ENCODE results near the gene NCSTN.
A peak's percentile ranks its signal among the peaks of the same experiment; 100 is the strongest.

NCSTN gene
- long read RNA-seq, donor 1, transcript NCSTN-201 (17 exons, 2,936 nt): major isoform, 13 of 56 reads
- long read RNA-seq, donor 1, partial matches to known transcripts: 38 of 56 reads
- long read RNA-seq, donor 1, other reads (novel, unspliced or antisense): 0 of 56 reads
- long read RNA-seq, donor 2, transcript NCSTN-212 (2 exons, 856 nt): minor isoform, 7 of 33 reads
- long read RNA-seq, donor 2, transcript NCSTN-201 (17 exons, 2,936 nt): major isoform, 12 of 33 reads
- long read RNA-seq, donor 2, partial matches to known transcripts: 13 of 33 reads
- long read RNA-seq, donor 2, other reads (novel, unspliced or antisense): 0 of 33 reads
- long read RNA-seq, donor 3, transcript NCSTN-201 (17 exons, 2,936 nt): minor isoform, 7 of 16 reads
- long read RNA-seq, donor 3, transcript NCSTN-212 (2 exons, 856 nt): major isoform, 9 of 16 reads
- long read RNA-seq, donor 3, partial matches to known transcripts: 0 of 16 reads
- long read RNA-seq, donor 3, other reads (novel, unspliced or antisense): 0 of 16 reads
- long read RNA-seq, donor 4, transcript NCSTN-201 (17 exons, 2,936 nt): major isoform, 17 of 63 reads
- long read RNA-seq, donor 4, partial matches to known transcripts: 42 of 63 reads
- long read RNA-seq, donor 4, other reads (novel, unspliced or antisense): 0 of 63 reads
- long read RNA-seq, donor 5, transcript NCSTN-201 (17 exons, 2,936 nt): major isoform, 23 of 57 reads
- long read RNA-seq, donor 5, partial matches to known transcripts: 32 of 57 reads
- long read RNA-seq, donor 5, other reads (novel, unspliced or antisense): 0 of 57 reads
- long read RNA-seq, donor 6, transcript NCSTN-201 (17 exons, 2,936 nt): major isoform, 10 of 86 reads
- long read RNA-seq, donor 6, partial matches to known transcripts: 72 of 86 reads
- long read RNA-seq, donor 6, other reads (novel, unspliced or antisense): 0 of 86 reads
- long read RNA-seq, donor 7, transcript NCSTN-201 (17 exons, 2,936 nt): major isoform, 22 of 126 reads
- long read RNA-seq, donor 7, transcript NCSTN-212 (2 exons, 856 nt): minor isoform, 11 of 126 reads
- long read RNA-seq, donor 7, partial matches to known transcripts: 93 of 126 reads
- long read RNA-seq, donor 7, other reads (novel, unspliced or antisense): 0 of 126 reads
- long read RNA-seq, donor 8, transcript NCSTN-201 (17 exons, 2,936 nt): major isoform, 25 of 79 reads
- long read RNA-seq, donor 8, partial matches to known transcripts: 48 of 79 reads
- long read RNA-seq, donor 8, other reads (novel, unspliced or antisense): 0 of 79 reads

DNA sequence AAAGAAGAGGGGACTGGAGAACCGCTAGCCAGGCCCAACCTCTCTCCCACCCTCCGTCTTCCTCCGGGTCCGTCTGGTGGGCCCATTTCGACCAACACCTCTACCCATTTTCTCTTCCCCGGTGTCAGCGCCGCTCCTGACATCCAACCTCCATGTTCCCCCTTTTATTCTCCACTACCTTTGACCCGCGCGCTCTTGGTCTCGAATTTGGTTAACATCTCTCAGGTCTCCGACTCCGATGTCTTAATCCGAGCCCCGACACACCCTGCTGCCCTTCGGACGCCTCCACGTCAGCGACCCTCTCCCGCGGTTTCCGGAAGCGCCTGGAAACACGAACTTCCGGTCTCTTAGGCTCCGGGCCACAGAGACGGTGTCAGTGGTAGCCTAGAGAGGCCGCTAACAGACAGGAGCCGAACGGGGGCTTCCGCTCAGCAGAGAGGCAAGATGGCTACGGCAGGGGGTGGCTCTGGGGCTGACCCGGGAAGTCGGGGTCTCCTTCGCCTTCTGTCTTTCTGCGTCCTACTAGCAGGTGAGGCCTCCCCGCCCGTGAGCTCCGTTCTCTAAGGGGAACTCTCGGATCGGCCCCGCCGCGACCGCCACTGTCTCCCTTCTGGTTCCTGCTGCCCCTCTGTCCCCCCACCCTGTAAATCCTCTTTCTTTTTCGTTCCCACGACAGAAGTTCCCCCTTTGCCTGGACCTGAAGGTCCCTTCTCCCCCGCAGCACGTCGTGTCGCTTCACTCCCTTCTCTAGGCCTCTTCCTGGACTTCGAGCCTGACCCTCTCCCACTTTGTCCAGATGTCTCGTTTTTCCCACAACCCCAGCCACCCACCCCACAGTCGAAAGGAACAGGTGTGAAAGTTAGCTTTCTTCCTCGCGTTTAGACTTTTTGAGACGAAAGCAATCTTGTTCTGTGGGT, at the start of gene NCSTN, which contains the start of gene COPA:
NCSTN (plus strand) TSS at position 431 of the 917 bp plus-strand sequence; CDS start at position 445, 14 bp downstream.
COPA (minus strand) TSS at position 298 of the 917 bp plus-strand sequence; CDS start at position 218, 80 bp downstream.
- DNase-seq: peak; percentile 85

DNA sequence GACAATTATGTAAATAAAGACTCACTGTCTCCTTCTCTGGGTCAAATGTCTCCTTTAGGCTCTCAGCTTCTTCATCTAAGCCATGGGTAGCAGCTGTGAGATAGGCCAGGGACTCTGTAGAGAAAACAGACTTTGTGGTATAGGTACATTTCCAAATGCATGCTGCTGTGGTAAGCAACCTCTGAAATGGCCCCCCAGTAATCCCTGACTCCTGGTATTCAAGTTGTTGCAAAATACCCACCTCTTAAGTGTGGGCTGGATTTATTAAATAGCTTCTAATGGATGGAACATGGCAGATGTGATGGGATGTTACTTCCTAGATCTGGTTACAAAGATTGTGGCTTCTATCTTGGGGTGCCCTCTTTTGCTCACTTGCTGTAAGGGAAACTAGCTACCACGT, 47.1 kb upstream of the NCSTN start:
- no peak for DNase-seq

DNA sequence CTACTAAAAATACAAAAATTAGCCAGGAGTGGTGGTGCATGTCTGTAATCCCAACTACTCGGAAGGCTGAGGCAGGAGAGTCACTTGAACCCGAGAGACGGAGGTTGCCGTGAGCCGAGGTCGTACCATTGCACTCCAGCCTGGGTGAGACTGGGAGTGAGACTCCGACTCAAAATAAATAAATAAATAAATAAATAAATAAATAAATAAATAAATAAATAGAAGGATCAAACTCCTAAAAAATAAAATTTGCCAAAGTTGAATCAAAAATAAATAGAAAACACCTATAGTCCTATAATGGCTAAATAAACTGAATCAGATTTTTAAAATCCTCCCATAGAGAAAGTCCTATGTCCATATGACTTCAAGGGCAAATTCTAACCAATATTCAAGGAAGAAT, 43.0 kb upstream of the NCSTN start:
- no peak for DNase-seq

DNA sequence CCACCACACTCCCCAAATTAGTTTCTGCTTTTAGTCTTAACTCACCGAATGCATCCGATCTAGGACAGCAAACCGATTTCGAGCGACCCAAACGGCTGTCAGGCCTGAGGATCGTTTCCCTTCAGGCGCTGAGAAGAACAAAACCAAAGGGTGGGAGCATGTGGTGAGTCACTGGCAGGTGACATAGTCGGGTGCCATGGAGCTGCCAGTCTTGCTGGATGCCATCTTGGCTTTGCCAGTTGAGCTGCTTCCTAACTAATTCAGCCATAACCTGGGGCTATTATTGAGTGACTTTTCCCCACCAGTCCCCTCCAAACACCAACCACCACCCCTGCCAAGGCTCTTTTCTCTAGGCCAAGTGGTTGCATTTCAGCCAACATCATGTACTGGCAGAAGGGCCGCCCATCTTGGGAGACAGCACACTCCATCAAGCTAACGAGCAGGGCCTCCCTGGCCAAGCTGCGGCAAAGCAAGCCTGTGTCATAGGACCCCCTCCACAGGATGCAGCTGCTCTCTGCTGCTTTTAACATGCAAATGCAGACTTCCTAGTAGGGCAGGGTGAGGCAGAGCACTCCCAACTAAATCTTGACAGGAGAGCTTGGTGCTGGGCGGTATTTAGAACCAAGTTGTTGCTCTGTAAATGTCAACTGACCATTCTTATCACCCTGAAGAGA, 35.9 kb upstream of the NCSTN start:
- no peak for DNase-seq

DNA sequence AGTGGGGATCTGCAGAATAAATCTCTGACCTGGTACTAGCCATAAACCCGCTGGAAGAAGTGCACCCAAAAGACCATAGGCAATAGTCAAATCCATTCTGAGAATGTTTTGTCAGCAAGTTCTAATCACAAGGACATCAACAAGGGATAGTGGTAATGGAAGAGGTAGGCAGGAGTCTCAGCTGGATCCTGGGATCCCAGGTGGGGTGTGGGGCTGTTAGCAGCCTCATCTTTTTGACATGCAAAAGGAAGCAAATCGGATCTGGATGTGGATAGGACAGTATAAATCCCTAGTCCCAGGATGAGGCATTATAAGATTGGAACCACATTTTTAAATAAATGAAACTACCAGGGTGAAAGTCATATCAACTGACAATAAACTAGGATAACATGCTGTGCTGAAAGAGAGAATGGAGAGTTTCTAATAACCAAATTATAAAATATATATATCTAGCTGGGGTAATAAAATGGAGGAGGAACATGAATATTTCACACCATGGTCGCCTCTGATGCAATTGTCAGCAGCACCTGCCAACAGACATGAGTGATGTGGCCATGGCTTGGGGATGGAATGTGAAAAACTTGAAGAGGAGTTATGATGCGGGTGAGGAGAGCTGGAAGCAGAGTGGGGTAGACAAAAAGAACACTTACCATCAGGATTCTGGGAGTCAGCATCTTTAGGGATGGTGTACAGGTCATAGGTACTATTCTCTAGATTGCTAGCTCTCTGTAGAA, 34.6 kb upstream of the NCSTN start:
- no peak for DNase-seq

DNA sequence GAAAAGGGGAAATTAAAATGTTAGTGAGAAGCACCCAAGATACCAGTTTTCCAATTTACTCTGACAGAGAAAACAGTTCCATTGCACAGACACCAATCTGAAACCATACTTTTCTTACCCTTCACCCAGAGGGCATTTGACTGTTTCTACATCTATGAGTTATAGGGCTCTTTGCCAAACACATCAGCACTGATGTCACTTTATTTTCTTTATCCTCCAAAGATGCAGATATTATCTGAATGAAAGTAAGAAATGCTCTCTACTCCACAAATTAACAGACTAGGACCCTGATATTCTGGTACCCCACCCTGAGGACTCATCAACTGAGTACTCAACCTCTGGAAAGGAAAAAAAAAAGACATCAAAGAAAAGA, 34.0 kb upstream of the NCSTN start:
- no peak for DNase-seq

DNA sequence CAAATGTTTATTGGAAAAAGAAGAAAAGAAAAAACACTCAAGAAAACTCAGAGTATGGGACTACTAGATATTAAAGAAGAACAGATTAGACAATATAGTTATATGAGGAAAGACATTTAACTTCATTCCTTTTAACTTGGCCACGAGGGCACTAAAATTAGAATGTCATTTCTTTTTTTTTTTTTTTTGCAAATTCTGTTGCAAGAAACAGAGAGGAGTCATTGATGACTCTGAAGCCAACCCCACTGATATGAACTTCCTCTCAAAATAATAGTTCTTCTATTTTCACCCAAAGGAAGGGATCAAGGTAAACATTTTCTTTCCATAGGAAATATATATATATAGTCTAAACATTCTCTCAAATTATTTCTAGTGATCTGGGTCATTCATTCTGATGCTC, 33.6 kb upstream of the NCSTN start:
- DNase-seq: no peak

DNA sequence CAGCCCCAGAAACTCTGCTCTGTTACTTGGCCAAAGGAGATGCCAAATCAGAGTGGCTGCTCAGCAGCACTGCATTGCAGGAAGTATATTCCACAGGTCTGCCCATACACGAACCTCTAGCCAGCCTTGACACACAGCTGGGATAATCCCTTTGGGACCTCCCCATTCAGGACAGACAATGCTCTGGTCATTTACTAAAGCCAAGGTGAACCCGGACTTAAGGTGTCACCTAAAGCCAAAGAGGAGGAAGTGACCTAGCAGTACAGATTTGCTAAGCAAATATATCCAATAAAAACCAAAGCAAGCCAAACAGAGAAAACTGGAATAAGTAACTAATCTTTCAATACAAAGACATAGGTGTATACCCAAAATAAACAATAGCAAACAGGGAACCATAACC, 27.8 kb upstream of the NCSTN start:
- DNase-seq: no peak

DNA sequence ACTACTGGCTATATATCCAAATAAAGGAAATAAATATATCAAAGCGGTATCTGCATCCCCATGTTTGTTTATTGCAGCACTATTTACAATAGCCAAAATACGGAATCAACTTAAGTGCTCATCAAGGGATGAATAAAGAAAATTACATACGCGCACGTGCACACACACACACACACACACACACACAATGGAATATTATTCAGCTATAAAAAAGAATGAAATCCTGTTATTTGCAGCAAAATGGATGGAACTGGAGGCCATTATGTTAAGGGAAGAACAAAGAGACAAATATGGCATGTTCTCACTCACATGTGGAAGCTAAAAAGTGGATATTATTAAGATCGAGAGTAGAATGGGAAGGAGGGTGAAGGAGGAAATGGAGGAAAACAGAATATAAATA, 20.4 kb upstream of the NCSTN start:
- DNase-seq: no peak

DNA sequence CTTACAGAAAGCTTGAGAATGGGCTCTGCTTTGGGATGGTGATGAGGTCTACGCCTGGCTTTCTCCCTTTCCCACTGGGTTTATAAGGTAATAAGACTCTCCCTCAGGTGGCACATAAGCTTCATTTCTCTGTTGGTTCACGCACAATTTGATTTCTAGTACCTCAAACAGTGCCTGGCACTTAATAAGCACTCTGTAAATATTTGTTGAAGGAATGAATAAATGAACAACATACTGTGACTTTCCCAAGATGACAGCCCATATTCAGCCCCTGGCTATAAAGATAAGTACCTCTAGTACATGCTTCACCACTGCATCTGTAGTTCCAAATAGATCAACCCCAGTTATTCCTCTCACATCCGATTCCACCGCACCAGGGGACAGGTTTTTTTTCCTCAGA, 17.9 kb upstream of the NCSTN start:
- no peak for DNase-seq

DNA sequence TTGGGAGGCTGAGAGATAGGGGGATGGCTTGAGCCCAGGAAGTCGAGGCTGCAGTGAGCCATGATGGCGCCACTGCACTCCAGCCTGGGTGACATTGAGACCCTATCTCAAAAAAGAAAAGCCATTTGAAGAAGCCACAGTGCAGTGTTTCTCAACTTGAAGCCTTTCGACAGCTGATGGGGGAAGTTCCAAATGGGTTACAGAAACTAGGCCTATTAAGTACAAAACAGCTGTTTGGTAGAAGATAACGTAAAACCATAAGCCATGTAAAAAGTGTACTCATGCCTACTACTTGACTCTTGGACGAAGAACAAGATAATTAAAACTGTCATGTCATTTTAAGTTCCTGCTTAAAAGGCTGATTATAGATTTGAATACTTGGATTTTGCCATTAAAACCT, 16.8 kb upstream of the NCSTN start:
- no peak for DNase-seq

DNA sequence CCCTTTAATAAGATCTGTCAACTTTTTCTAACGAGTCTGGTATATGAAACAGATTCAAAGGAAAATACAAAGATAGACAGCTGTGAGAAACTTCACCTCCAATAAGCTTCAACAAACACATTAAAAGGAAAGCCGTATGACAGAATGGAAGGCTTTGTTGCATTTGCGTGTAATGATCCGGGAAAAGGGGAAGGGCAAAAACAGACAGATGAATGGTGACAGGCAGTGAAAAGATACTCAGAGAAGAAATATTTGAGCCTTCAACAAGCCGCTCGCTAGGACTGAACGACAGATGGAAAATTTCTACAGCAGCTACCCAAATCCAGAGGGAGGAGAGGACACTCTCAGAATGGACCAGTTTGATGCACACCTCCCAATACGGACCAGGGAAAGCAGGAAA, 15.0 kb upstream of the NCSTN start:
- DNase-seq: no peak

DNA sequence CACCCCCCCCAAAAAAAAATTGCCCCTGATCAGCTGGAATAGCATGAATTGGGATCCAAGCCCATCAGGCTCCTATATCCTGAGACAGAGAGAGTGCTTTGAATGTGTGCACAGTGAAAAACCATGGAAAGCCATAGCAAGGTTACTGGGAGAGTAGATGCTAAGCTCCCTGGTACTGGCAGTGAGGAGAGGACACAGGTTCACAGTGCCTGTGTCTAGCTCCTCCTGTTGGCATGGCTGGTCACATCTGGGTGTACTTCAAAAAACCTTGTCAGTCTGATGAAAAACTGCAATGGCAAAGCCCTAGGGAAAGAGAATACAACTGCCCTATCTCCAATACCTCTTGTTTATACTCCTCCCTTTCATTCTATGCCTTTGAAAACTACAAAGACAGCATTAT, 13.1 kb upstream of the NCSTN start:
- DNase-seq: no peak

DNA sequence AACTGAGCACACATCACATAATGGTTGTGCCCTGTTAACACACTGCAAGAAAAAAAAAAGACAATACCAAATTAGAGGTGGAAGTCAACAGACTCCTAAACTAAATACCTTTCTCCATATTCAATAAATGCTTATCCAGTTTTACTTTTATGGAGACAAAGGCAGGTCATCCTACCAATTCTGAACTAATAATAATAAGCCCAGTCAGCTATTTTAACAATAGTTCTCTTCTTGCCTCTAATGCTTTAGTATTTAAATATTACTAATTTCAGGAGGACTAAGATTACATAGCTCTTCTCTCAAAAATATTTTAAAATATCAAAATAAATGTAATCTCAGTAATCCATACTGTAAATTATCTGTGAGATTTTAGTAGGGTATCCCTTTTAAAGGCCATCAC, 10.7 kb upstream of the NCSTN start:
- DNase-seq: no peak

DNA sequence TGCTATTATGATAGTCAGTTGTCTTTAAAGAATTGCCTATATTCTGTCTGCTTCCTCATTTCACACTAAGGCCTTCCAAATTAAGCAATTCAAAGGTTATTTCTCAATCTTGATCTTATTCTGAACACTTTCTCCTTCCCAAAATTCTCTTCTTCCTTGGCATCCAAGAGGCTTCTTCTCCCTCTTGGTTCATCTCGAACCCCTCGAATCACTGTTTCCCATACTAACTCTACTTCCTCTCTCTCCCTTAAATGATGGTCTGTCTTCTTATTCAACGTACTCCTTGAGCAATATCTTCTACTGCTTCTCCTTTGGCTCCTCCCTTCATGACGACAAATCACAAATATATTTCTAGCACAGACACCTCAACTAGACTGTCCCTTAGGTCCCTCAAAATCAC, 4.6 kb upstream of the NCSTN start:
- DNase-seq: no peak

DNA sequence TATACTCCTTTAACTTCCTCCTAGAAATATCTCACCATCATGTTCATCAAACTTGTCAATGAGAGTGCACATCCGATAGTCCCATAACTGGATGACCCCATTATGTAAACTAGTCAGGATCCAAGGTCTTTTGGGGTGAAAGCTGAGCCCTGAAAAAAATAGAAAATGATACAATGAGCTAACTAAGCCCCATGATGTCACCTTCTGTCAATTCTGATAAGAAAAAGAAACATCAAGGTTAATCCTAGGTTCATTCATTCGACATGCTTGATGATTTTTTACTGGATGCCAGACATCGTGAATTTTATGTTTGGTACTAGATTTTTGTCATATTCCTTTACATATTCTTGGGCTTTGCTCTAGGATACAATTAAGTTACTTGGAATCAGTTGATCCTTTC, 3.0 kb upstream of the NCSTN start:
- no peak for DNase-seq

DNA sequence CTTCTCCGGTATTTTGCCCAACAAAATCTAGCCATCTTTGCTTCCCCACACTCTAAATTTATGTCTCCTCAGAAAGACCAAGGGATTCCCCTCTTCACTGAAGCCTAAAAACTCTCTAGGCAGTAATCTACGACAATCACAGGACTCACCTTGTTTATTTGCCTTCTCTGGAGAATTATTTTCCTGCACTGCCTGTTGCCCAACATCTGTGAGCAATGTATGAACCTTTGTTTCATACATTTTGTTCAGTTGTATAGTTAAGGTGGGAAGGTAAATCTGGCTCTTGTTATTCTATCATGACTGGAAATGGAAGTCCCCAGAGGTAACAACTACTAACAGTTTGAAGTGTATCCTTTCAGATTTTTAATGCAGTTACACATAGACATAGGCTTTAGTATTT, 2.3 kb upstream of the NCSTN start:
- DNase-seq: no peak

DNA sequence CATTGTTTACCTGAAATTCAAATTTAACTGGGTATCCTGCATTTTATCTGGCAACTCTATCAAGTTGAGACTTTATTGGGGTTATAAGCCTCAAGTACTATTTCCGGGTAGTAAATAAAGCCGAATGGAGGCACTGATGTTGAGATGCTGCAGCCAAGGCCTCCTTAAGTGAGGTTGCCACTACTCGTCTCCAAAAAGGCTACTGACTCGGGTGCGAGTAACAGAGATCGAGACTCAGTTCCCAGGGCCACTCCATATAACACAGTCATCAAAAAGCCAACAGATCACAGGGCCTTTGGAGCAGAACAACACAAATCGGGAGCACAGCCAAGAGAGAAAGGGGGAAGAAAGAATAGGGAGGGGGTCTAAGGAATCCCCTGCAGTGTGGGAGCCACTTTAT, 657 bp upstream of the NCSTN start:
- DNase-seq: no peak

DNA sequence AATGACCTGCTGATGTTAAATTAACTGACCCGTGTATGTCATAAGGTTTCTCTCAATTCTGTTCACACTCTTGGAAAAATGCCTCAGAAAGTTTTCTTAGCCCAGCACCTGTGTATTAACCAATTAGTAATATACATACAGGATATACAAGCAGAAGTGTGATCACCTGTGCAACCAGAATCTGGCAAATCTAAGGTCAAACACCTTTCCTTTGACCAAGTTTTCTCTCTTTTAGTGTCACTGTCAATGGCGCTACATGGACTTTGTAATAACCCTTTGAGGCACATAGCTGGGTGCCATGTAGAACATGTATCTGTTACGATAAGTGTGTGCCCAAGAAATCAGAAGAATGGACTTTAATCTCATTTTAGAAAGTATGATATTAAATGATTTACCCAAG, 1.1 kb downstream of the NCSTN start:
- no peak for DNase-seq

DNA sequence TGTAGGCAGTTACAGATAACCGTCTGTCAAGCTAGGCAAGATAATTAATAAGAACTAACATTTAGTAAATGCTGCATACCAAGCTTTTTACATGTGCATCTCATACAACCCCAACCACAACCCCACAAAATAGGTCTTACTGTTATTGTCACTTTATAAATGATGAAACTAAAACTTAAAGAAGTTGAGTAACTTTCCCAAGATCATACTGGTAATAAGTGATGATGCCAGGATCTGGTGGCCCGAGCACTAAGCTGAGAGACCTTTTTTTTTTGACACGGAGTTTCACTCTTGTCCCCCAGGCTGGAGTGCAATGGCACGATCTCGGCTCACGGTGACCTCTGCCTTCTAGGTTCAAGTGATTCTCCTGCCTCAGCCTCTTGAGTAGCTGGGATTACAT, 1.8 kb downstream of the NCSTN start:
- no peak for DNase-seq

Data from right kidney (tissue), 9 donors.